CD14-positive monocyte (primary cell): ENCODE results near the gene WNT6. TPM values are rescaled to one million over a fixed set of nuclear protein-coding genes. Genes with fewer than 3 reads are reported as not detected.

Experiments used
- DNase-seq, 3 donors: peaks; one replicate each; pipeline ENCODE4 v3.0.0-alpha.2; 2011 to 2022
- H2AFZ ChIP-seq: 2 replicates; pipeline ENCODE4 v1.6.0; 2012; ENCODE audit warnings: mild to moderate bottlenecking, low read depth, low read length, inconsistent platforms; ENCODE audit not compliant: insufficient read depth, poor library complexity, severe bottlenecking
- H3K27ac ChIP-seq, 2 donors: 1 replicate in 1 of 2; 2 replicates in 1 of 2; pipeline ENCODE4 v1.5.1; 2012 to 2013; ENCODE audit warnings: low read length in 2 of 2, control low read depth in 1 of 2, inconsistent platforms in 1 of 2, low read depth in 1 of 2, mild to moderate bottlenecking in 1 of 2
- H3K27me3 ChIP-seq, 2 donors: one replicate each; pipeline versions ENCODE4 v1.6.0 to v1.6.1; 2011 to 2013; ENCODE audit warnings: low read length in 2 of 2; ENCODE audit not compliant: control insufficient read depth in 2 of 2, insufficient read depth in 2 of 2
- H3K36me3 ChIP-seq, 2 donors: replicated peaks in 1 of 2; 1 replicate in 1 of 2; 2 replicates in 1 of 2; pipeline versions ENCODE4 v1.5.1 to v1.6.1; 2012 to 2013; ENCODE audit warnings: low read length in 2 of 2, control low read depth in 1 of 2, inconsistent platforms in 1 of 2, mild to moderate bottlenecking in 1 of 2; ENCODE audit not compliant: insufficient read depth in 2 of 2, control insufficient read depth in 1 of 2
- H3K4me1 ChIP-seq, 2 donors: 1 replicate in 1 of 2; 2 replicates in 1 of 2; pipeline versions ENCODE4 v1.5.1 to v1.6.1; 2012 to 2013; ENCODE audit warnings: low read length in 2 of 2, control low read depth in 1 of 2, inconsistent platforms in 1 of 2, mild to moderate bottlenecking in 1 of 2, moderate library complexity in 1 of 2; ENCODE audit not compliant: insufficient read depth in 2 of 2, control insufficient read depth in 1 of 2
- H3K4me2 ChIP-seq: replicated peaks from 2 replicates; pipeline ENCODE3; 2012; ENCODE audit warnings: low read length, moderate library complexity, mild to moderate bottlenecking; ENCODE audit not compliant: poor library complexity, severe bottlenecking; ENCODE audit errors: extremely low read depth
- H3K4me3 ChIP-seq, 3 experiments: fragments of 200-600 bp in 1 of 3; sonication (generic) in 1 of 3; replicated peaks in 1 of 3; 1 replicate in 2 of 3; 2 replicates in 1 of 3; pipeline ENCODE4 v1.5.1; 2011 to 2013; ENCODE audit warnings: low read length in 3 of 3, mild to moderate bottlenecking in 3 of 3, control low read depth in 2 of 3, low read depth in 2 of 3, inconsistent platforms in 1 of 3, moderate library complexity in 1 of 3
- H3K79me2 ChIP-seq: 2 replicates; pipeline ENCODE4 v1.6.0; 2012; ENCODE audit warnings: mild to moderate bottlenecking, control low read depth, inconsistent platforms, low read length, moderate library complexity; ENCODE audit not compliant: insufficient read depth
- H3K9ac ChIP-seq: 2 replicates; pipeline ENCODE4 v1.6.0; 2017; ENCODE audit warnings: low read length, mild to moderate bottlenecking; ENCODE audit not compliant: insufficient read depth, poor library complexity, severe bottlenecking
- H3K9me3 ChIP-seq, 2 donors: replicated peaks in 1 of 2; 1 replicate in 1 of 2; 2 replicates in 1 of 2; pipeline versions ENCODE4 v1.5.1 to v1.6.1; 2012 to 2013; ENCODE audit warnings: low read length in 2 of 2, control low read depth in 1 of 2; ENCODE audit not compliant: control insufficient read depth in 1 of 2, insufficient read depth in 1 of 2
- H4K20me1 ChIP-seq: 2 replicates; pipeline ENCODE4 v1.6.0; 2012; ENCODE audit warnings: mild to moderate bottlenecking, low read length, control low read depth, moderate library complexity; ENCODE audit not compliant: insufficient read depth
- H3K27ac Mint-ChIP-seq, 7 donors: one replicate each; pipeline ENCODE4 v1.8.0; 2020; ENCODE audit warnings: mild to moderate bottlenecking in 7 of 7, mixed read lengths in 7 of 7, moderate library complexity in 6 of 7, inconsistent platforms in 2 of 7
- H3K27me3 Mint-ChIP-seq, 3 donors: one replicate each; pipeline ENCODE4 v1.8.0; 2021 to 2022; ENCODE audit warnings: low read depth in 3 of 3, mild to moderate bottlenecking in 3 of 3, mixed read lengths in 3 of 3, moderate library complexity in 3 of 3, inconsistent platforms in 1 of 3
- H3K36me3 Mint-ChIP-seq, 2 donors: one replicate each; pipeline ENCODE4 v1.8.0; 2020; ENCODE audit warnings: mixed read lengths in 2 of 2, inconsistent platforms in 1 of 2, mild to moderate bottlenecking in 1 of 2
- H3K4me1 Mint-ChIP-seq: one replicate; pipeline ENCODE4 v1.8.0; 2020; ENCODE audit warnings: mild to moderate bottlenecking, mixed read lengths
- H3K4me3 Mint-ChIP-seq, 2 donors: one replicate each; pipeline ENCODE4 v1.8.0; 2020; ENCODE audit warnings: mild to moderate bottlenecking in 2 of 2, mixed read lengths in 2 of 2, moderate library complexity in 1 of 2
- H3K9me3 Mint-ChIP-seq, 7 donors: one replicate each; pipeline ENCODE4 v1.8.0; 2020 to 2022; ENCODE audit warnings: mixed read lengths in 7 of 7, mild to moderate bottlenecking in 6 of 7, moderate library complexity in 6 of 7, inconsistent platforms in 2 of 7
- WGBS: methylation state at CpG from one replicate; pipeline ENCODE4 v1.1.5; 2013; ENCODE audit warnings: missing lambda C conversion rate; ENCODE audit not compliant: insufficient coverage; 5-methylcytosine and 5-hydroxymethylcytosine counted together
- intact Hi-C, 2 donors: fragments of 100-400 bp; cut with micrococcal nuclease; formaldehyde crosslinking; loops; one replicate each; pipeline versions ENCODE4 v1.15.0 to v1.15.1; 2023
- polyA plus RNA-seq, 3 donors: library from polyadenylated mRNA; depleted of rRNA in 1 of 3; unstranded in 2 of 3; stranded (reverse) in 1 of 3; fragments of 300-500 nt in 2 of 3; fragments of >200 nt in 1 of 3; fragmentation: Illumina TruSeq in 2 of 3; gene quantifications; 1 replicate in 2 of 3; 2 replicates in 1 of 3; pipeline ENCODE4 v1.2.3, GENCODE V29; 2012 to 2021
- TF ChIP-seq, protein P1 (sequence below): fragments of 200-600 bp; IDR thresholded peaks from one replicate; pipeline ENCODE4 v1.8.0; 2022; ENCODE audit warnings: antibody characterized with exemption, mild to moderate bottlenecking

WNT6 gene
- polyA plus RNA-seq, 3 donors: 0.27 to 0.65 (median 0.37) TPM

GRCh38 chr2:218859988-218860831, 605 bp downstream of the WNT6 start:
- Histone ChIP-seq H2AFZ (no peak overlapping the region), H3K27me3 (peaks cover 64 to 83% of the 10 kb centered on the region in 2 donors), H3K9me3 (peaks cover 0 to 32% of the 10 kb centered on the region in 2 donors), H4K20me1 (no peaks in the 10 kb centered on the region), H3K36me3 (no peaks in the 10 kb centered on the region), H3K27ac (no peak overlapping the region), H3K4me1 (peaks cover 8 to 22% of the 10 kb centered on the region in 2 donors), H3K4me2 (peak overlapping the region; percentile 47), H3K9ac (no peak overlapping the region), H3K4me3 (no peak overlapping the region), H3K79me2 (no peaks in the 10 kb centered on the region)
- TF ChIP-seq, protein P1, sequence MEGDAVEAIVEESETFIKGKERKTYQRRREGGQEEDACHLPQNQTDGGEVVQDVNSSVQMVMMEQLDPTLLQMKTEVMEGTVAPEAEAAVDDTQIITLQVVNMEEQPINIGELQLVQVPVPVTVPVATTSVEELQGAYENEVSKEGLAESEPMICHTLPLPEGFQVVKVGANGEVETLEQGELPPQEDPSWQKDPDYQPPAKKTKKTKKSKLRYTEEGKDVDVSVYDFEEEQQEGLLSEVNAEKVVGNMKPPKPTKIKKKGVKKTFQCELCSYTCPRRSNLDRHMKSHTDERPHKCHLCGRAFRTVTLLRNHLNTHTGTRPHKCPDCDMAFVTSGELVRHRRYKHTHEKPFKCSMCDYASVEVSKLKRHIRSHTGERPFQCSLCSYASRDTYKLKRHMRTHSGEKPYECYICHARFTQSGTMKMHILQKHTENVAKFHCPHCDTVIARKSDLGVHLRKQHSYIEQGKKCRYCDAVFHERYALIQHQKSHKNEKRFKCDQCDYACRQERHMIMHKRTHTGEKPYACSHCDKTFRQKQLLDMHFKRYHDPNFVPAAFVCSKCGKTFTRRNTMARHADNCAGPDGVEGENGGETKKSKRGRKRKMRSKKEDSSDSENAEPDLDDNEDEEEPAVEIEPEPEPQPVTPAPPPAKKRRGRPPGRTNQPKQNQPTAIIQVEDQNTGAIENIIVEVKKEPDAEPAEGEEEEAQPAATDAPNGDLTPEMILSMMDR: no peak
- Mint-ChIP-seq H3K36me3 (peaks cover 4 to 6% of the 10 kb centered on the region in 2 donors), H3K9me3 (peaks cover 0 to 39% (median 12%) of the 10 kb centered on the region in 7 donors), H3K27me3 (peaks cover 85 to 96% (median 90%) of the 10 kb centered on the region in 3 donors), H3K27ac (no peak overlapping the region), H3K4me3 (peak overlapping the region; percentile 47 to 67), H3K4me1 (peaks cover 21% of the 10 kb centered on the region)
- intact Hi-C loops: no loop called here
- 2% methylated on average over 31 of the region's 47 CpGs for WGBS
- no peak for DNase-seq

GRCh38 chr2:218860950-218861381, 1.4 kb downstream of the WNT6 start:
- peaks cover 0 to 32% of the 10 kb centered on the region in 2 donors for H3K9me3 ChIP-seq
- Mint-ChIP-seq H3K36me3 (peaks cover 4 to 6% of the 10 kb centered on the region in 2 donors), H3K27ac (no peak overlapping the region), H3K9me3 (peaks cover 0 to 37% (median 12%) of the 10 kb centered on the region in 7 donors), H3K4me3 (peak overlapping the region in 1 of 2 donors; percentile 76), H3K27me3 (peaks cover 80 to 93% (median 83%) of the 10 kb centered on the region in 3 donors), H3K4me1 (peaks cover 21% of the 10 kb centered on the region)
- no peak overlapping the region for H3K27ac ChIP-seq
- 1% methylated on average over 16 of the region's 21 CpGs for WGBS
- no peaks in the 10 kb centered on the region for H3K79me2 ChIP-seq
- H4K20me1 ChIP-seq: no peaks in the 10 kb centered on the region
- no peaks in the 10 kb centered on the region for H3K36me3 ChIP-seq
- DNase-seq: no peak
- intact Hi-C loops: no loop called here
- peaks cover 8 to 22% of the 10 kb centered on the region in 2 donors for H3K4me1 ChIP-seq
- H3K4me3 ChIP-seq: no peak overlapping the region
- TF ChIP-seq, protein P1: no peak
- H3K9ac ChIP-seq: no peak overlapping the region
- no peak overlapping the region for H3K4me2 ChIP-seq
- peaks cover 57 to 78% of the 10 kb centered on the region in 2 donors for H3K27me3 ChIP-seq
- H2AFZ ChIP-seq: no peak overlapping the region
